Hepatocyte (in vitro differentiated cells): Measurements from ENCODE around the gene IL16. TPM values are rescaled to one million over a fixed set of nuclear protein-coding genes. Genes with fewer than 3 reads are reported as not detected.

Source experiments
- DNase-seq: peaks from one replicate; pipeline ENCODE4 v3.0.0-alpha.2; 2016; ENCODE audit warnings: low spot score
- H2AFZ ChIP-seq: fragments of 200-600 bp; sonication (generic); 2 replicates; pipeline ENCODE4 v1.6.0; 2016; ENCODE audit warnings: antibody characterized with exemption, mild to moderate bottlenecking
- H3K27ac ChIP-seq: fragments of 200-600 bp; sonication (generic); 2 replicates; pipeline ENCODE4 v1.5.1; 2016; ENCODE audit warnings: mild to moderate bottlenecking
- H3K27me3 ChIP-seq: fragments of 200-600 bp; sonication (generic); 2 replicates; pipeline ENCODE4 v1.6.1; 2016
- H3K36me3 ChIP-seq: fragments of 200-600 bp; sonication (generic); replicated peaks from 2 replicates; pipeline ENCODE4 v1.5.1; 2016; ENCODE audit warnings: low read depth; ENCODE audit not compliant: insufficient read depth
- H3K4me1 ChIP-seq: fragments of 200-600 bp; sonication (generic); 2 replicates; pipeline ENCODE4 v1.5.1; 2016; ENCODE audit warnings: mild to moderate bottlenecking, moderate library complexity; ENCODE audit not compliant: insufficient read depth
- H3K4me2 ChIP-seq: fragments of 200-600 bp; sonication (generic); 2 replicates; pipeline ENCODE4 v1.6.0; 2016
- H3K4me3 ChIP-seq: fragments of 200-600 bp; sonication (generic); 2 replicates; pipeline ENCODE4 v1.5.1; 2016; ENCODE audit warnings: mild to moderate bottlenecking
- H3K79me2 ChIP-seq: fragments of 200-600 bp; sonication (generic); 2 replicates; pipeline ENCODE4 v1.6.0; 2017; ENCODE audit warnings: mild to moderate bottlenecking
- H3K9me2 ChIP-seq: fragments of 200-600 bp; sonication (generic); replicated peaks from 2 replicates; pipeline ENCODE4 v1.6.0; 2017; ENCODE audit warnings: mild to moderate bottlenecking; ENCODE audit not compliant: insufficient read depth
- H3K9me3 ChIP-seq: fragments of 200-600 bp; sonication (generic); 2 replicates; pipeline ENCODE4 v1.5.1; 2016; ENCODE audit warnings: low read depth, mild to moderate bottlenecking
- H4K20me1 ChIP-seq: fragments of 200-600 bp; sonication (generic); 2 replicates; pipeline ENCODE4 v1.6.0; 2016; ENCODE audit warnings: mild to moderate bottlenecking; ENCODE audit not compliant: insufficient read depth, poor library complexity, severe bottlenecking
- CTCF ChIP-seq: fragments of 200-600 bp; sonication (generic); IDR thresholded peaks from 2 replicates; pipeline ENCODE4 v1.5.1; 2016; ENCODE audit warnings: antibody characterized with exemption, mild to moderate bottlenecking; ENCODE audit not compliant: poor library complexity
- EZH2 ChIP-seq: fragments of 200-600 bp; sonication (generic); IDR thresholded peaks from 2 replicates; pipeline ENCODE4 v1.6.1; 2016; ENCODE audit warnings: antibody characterized with exemption, mild to moderate bottlenecking, borderline replicate concordance
- EZH2phosphoT487 ChIP-seq: fragments of 200-600 bp; sonication (generic); IDR thresholded peaks from one replicate; pipeline ENCODE4 v1.6.1; 2018; ENCODE audit warnings: antibody characterized with exemption, mild to moderate bottlenecking, low read depth, moderate library complexity; ENCODE audit not compliant: unreplicated experiment, severe bottlenecking
- WGBS: methylation state at CpG from one replicate; pipeline ENCODE4 v1.1.6; 2016; ENCODE audit warnings: low lambda C conversion rate; ENCODE audit errors: missing lambda C conversion rate; 5-methylcytosine and 5-hydroxymethylcytosine counted together
- polyA plus RNA-seq: library from polyadenylated mRNA; unstranded; fragments of >200 nt; fragmentation: Nextera tagmentation; extraction: Ambion mirVana; gene quantifications from 2 replicates; pipeline ENCODE4 v1.2.1, GENCODE V29; 2016
- total RNA-seq: library from RNA; depleted of rRNA; stranded (reverse); fragments of >200 nt; gene quantifications from 2 replicates; pipeline ENCODE4 v1.2.3, GENCODE V29; 2014

Gene IL16
- total and polyA plus RNA-seq, 2 experiments from 2014 or later = 1.1 to 2.4 TPM

DNA sequence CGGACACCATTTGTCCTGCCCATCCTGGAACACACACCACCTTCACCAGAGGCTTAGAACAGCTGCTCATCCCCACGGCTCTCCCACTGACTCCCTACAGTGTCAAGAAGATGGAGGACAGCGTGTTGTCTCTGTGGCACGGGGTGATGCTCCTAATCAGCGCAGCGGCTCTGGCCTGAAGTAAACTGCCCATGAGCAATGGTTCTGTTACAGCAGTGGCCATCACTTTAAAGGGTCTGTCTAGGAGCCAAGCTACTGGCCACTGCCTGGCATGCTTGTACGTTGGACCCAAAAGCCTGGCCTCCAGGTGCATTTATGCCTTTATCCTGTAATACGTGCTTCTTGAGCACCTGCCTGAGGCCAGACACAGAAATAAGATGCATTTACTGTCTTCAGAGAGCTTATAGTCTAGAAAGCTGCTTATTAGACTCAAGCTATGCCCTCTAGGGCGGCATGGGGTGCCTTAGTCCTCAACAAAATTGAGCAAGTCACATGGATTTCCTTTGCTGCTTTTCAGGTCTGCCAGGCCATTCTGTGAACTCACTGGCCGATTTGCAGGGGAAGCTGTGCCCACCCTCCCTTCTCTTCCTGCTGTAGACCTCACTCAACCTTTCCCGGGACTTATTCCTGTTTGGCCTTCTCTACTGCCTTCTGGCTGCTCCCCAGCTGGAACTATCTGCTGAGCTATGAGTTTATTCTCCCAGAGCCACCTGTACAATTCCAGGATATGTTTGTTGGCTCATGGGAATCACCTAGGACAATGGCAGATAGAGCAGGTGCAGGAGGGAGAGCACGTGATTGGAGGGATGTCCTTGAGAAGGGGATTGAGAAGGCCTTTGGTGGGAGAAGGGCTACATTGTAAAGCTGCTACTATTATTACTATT is 75.3 kb downstream of the IL16 start:
- Histone ChIP-seq H3K4me1 (no peaks in the 10 kb centered on the region), H3K9me3 (no peaks in the 10 kb centered on the region), H3K36me3 (no peaks in the 10 kb centered on the region), H3K27me3 (no peaks in the 10 kb centered on the region), H3K4me3 (no peak overlapping the region), H3K4me2 (no peak overlapping the region), H3K9me2 (no peaks in the 10 kb centered on the region), H3K27ac (no peak overlapping the region), H2AFZ (no peak overlapping the region), H3K79me2 (no peaks in the 10 kb centered on the region), H4K20me1 (no peaks in the 10 kb centered on the region)
- 89% methylated on average over 12 of the region's 12 CpGs for WGBS
- TF ChIP-seq CTCF (no peak), EZH2 (no peak), EZH2phosphoT487 (no peak)
- DNase-seq = no peak

DNA sequence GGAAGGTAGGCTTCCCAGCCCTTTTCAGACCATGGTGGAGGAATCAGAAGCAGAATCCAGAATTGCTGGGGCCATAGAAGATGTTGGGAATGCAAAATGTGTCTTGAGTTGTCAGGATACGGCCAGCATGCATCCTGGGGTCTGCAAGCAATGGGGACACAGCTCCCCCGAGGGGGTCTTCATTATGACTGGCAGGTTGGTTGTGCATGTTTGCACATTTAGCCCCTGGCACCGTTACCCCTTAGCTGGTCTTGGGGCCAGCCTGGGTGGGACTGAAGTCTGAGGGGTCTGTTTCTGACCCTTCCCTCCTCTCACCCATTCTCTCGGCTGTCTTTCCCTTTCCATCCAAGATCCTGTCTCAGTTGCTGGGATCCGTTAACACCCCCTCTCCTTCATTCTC is 76.5 kb downstream of the IL16 start:
- H3K9me3 ChIP-seq = no peaks in the 10 kb centered on the region
- H3K9me2 ChIP-seq = no peaks in the 10 kb centered on the region
- no peak overlapping the region for H3K27ac ChIP-seq
- no peak overlapping the region for H2AFZ ChIP-seq
- H3K79me2 ChIP-seq = no peaks in the 10 kb centered on the region
- no peak overlapping the region for H3K4me2 ChIP-seq
- TF ChIP-seq EZH2 (no peak), CTCF (no peak), EZH2phosphoT487 (no peak)
- WGBS = 87% methylated on average over 5 of the region's 5 CpGs
- no peak overlapping the region for H3K4me3 ChIP-seq
- no peaks in the 10 kb centered on the region for H3K36me3 ChIP-seq
- no peaks in the 10 kb centered on the region for H3K27me3 ChIP-seq
- DNase-seq = no peak
- H4K20me1 ChIP-seq = no peaks in the 10 kb centered on the region
- no peaks in the 10 kb centered on the region for H3K4me1 ChIP-seq

GRCh38 chr15:81273855-81274254 is 77.2 kb downstream of the IL16 start:
- Histone ChIP-seq H4K20me1 (no peaks in the 10 kb centered on the region), H3K4me1 (no peaks in the 10 kb centered on the region), H3K79me2 (no peaks in the 10 kb centered on the region), H3K36me3 (no peaks in the 10 kb centered on the region), H2AFZ (no peak overlapping the region), H3K9me3 (no peaks in the 10 kb centered on the region), H3K27ac (no peak overlapping the region), H3K27me3 (no peaks in the 10 kb centered on the region), H3K4me3 (no peak overlapping the region), H3K4me2 (no peak overlapping the region), H3K9me2 (no peaks in the 10 kb centered on the region)
- no peak for DNase-seq
- no peak for TF ChIP-seq EZH2phosphoT487
- TF ChIP-seq EZH2 = no peak
- TF ChIP-seq CTCF = no peak
- 90% methylated on average over 2 of the region's 2 CpGs for WGBS
